Measurements from ENCODE around the gene MINDY4.

The MINDY4 gene

GRCh38 chr7:30842542-30843451 is 71.6 kb downstream of the MINDY4 start:
- H3K36me3 ChIP-seq (ENCODE audit: insufficient read depth, low read length) = no peaks in the 10 kb centered on the region

GRCh38 chr7:30843741-30844482 is 72.7 kb downstream of the MINDY4 start:
- Histone ChIP-seq H3K27me3 (ENCODE audit: insufficient read depth, low read length) (no peaks in the 10 kb centered on the region), H3K4me3 (ENCODE audit: low read length) (no peak overlapping the region), H3K4me1 (ENCODE audit: insufficient read depth, low read length) (no peaks in the 10 kb centered on the region), H2AFZ (ENCODE audit: low read depth, low read length) (no peak overlapping the region), H3K36me3 (ENCODE audit: insufficient read depth, low read length) (no peaks in the 10 kb centered on the region), H3K9me3 (ENCODE audit: low read length) (no peaks in the 10 kb centered on the region)

More at GRCh38 chr7:30842542-30843451, 71.6 kb downstream of the MINDY4 start:
- Histone ChIP-seq H3K4me3 (ENCODE audit: low read length) (no peak overlapping the region), H3K9me3 (ENCODE audit: low read length) (no peaks in the 10 kb centered on the region), H3K27me3 (ENCODE audit: insufficient read depth, low read length) (no peaks in the 10 kb centered on the region), H2AFZ (ENCODE audit: low read depth, low read length) (no peak overlapping the region), H3K4me1 (ENCODE audit: insufficient read depth, low read length) (no peaks in the 10 kb centered on the region)

GRCh38 chr7:30844483-30844874 is 73.3 kb downstream of the MINDY4 start:
- no peaks in the 10 kb centered on the region for H3K36me3 ChIP-seq (ENCODE audit: insufficient read depth, low read length)
- H2AFZ ChIP-seq (ENCODE audit: low read depth, low read length) = no peak overlapping the region
- no peaks in the 10 kb centered on the region for H3K9me3 ChIP-seq (ENCODE audit: low read length)
- H3K4me1 ChIP-seq (ENCODE audit: insufficient read depth, low read length) = no peaks in the 10 kb centered on the region
- H3K4me3 ChIP-seq (ENCODE audit: low read length) = no peak overlapping the region
- no peaks in the 10 kb centered on the region for H3K27me3 ChIP-seq (ENCODE audit: insufficient read depth, low read length)

GRCh38 chr7:30844916-30845315 is 73.7 kb downstream of the MINDY4 start:
- no peaks in the 10 kb centered on the region for H3K9me3 ChIP-seq (ENCODE audit: low read length)
- H2AFZ ChIP-seq (ENCODE audit: low read depth, low read length) = no peak overlapping the region
- no peaks in the 10 kb centered on the region for H3K27me3 ChIP-seq (ENCODE audit: insufficient read depth, low read length)
- no peaks in the 10 kb centered on the region for H3K36me3 ChIP-seq (ENCODE audit: insufficient read depth, low read length)
- H3K4me1 ChIP-seq (ENCODE audit: insufficient read depth, low read length) = no peaks in the 10 kb centered on the region
- H3K4me3 ChIP-seq (ENCODE audit: low read length) = no peak overlapping the region

- Histone ChIP-seq H3K9me3 (ENCODE audit: low read length) (no peaks in the 10 kb centered on the region), H3K27me3 (ENCODE audit: insufficient read depth, low read length) (no peaks in the 10 kb centered on the region), H3K4me3 (ENCODE audit: low read length) (no peak overlapping the region), H3K36me3 (ENCODE audit: insufficient read depth, low read length) (no peaks in the 10 kb centered on the region), H2AFZ (ENCODE audit: low read depth, low read length) (no peak overlapping the region), H3K4me1 (ENCODE audit: insufficient read depth, low read length) (no peaks in the 10 kb centered on the region)
Measured at GRCh38 chr7:30845426-30846135, 74.4 kb downstream of the MINDY4 start.

- Histone ChIP-seq H3K27me3 (ENCODE audit: insufficient read depth, low read length) (no peaks in the 10 kb centered on the region), H3K4me3 (ENCODE audit: low read length) (no peak overlapping the region), H3K9me3 (ENCODE audit: low read length) (no peaks in the 10 kb centered on the region), H2AFZ (ENCODE audit: low read depth, low read length) (no peak overlapping the region), H3K4me1 (ENCODE audit: insufficient read depth, low read length) (no peaks in the 10 kb centered on the region), H3K36me3 (ENCODE audit: insufficient read depth, low read length) (peaks cover 2% of the 10 kb centered on the region)
Measured at GRCh38 chr7:30846378-30846777, 75.2 kb downstream of the MINDY4 start.

GRCh38 chr7:30848121-30848855 is 77.1 kb downstream of the MINDY4 start:
- Histone ChIP-seq H3K4me3 (ENCODE audit: low read length) (no peak overlapping the region), H2AFZ (ENCODE audit: low read depth, low read length) (no peak overlapping the region), H3K4me1 (ENCODE audit: insufficient read depth, low read length) (no peaks in the 10 kb centered on the region), H3K27me3 (ENCODE audit: insufficient read depth, low read length) (no peaks in the 10 kb centered on the region), H3K9me3 (ENCODE audit: low read length) (no peaks in the 10 kb centered on the region), H3K36me3 (ENCODE audit: insufficient read depth, low read length) (peaks cover 2% of the 10 kb centered on the region)

- Histone ChIP-seq H3K4me1 (ENCODE audit: insufficient read depth, low read length) (no peaks in the 10 kb centered on the region), H3K36me3 (ENCODE audit: insufficient read depth, low read length) (peaks cover 2% of the 10 kb centered on the region), H3K27me3 (ENCODE audit: insufficient read depth, low read length) (no peaks in the 10 kb centered on the region), H3K9me3 (ENCODE audit: low read length) (no peaks in the 10 kb centered on the region), H3K4me3 (ENCODE audit: low read length) (no peak overlapping the region), H2AFZ (ENCODE audit: low read depth, low read length) (no peak overlapping the region)
Measured at GRCh38 chr7:30849565-30849964, 78.3 kb downstream of the MINDY4 start.

GRCh38 chr7:30850426-30850825 is 79.2 kb downstream of the MINDY4 start:
- no peaks in the 10 kb centered on the region for H3K4me1 ChIP-seq (ENCODE audit: insufficient read depth, low read length)
- H3K36me3 ChIP-seq (ENCODE audit: insufficient read depth, low read length) = peaks cover 2% of the 10 kb centered on the region
- H3K27me3 ChIP-seq (ENCODE audit: insufficient read depth, low read length) = no peaks in the 10 kb centered on the region
- no peaks in the 10 kb centered on the region for H3K9me3 ChIP-seq (ENCODE audit: low read length)
- H3K4me3 ChIP-seq (ENCODE audit: low read length) = no peak overlapping the region
- no peak overlapping the region for H2AFZ ChIP-seq (ENCODE audit: low read depth, low read length)

- Histone ChIP-seq H2AFZ (ENCODE audit: low read depth, low read length) (no peak overlapping the region), H3K36me3 (ENCODE audit: insufficient read depth, low read length) (peaks cover 2% of the 10 kb centered on the region), H3K9me3 (ENCODE audit: low read length) (no peaks in the 10 kb centered on the region), H3K4me3 (ENCODE audit: low read length) (no peak overlapping the region), H3K27me3 (ENCODE audit: insufficient read depth, low read length) (no peaks in the 10 kb centered on the region), H3K4me1 (ENCODE audit: insufficient read depth, low read length) (no peaks in the 10 kb centered on the region)
Measured at GRCh38 chr7:30851651-30852307, 80.6 kb downstream of the MINDY4 start.

GRCh38 chr7:30852308-30852684 is 81.1 kb downstream of the MINDY4 start:
- Histone ChIP-seq H3K27me3 (ENCODE audit: insufficient read depth, low read length) (no peaks in the 10 kb centered on the region), H3K36me3 (ENCODE audit: insufficient read depth, low read length) (peaks cover 2% of the 10 kb centered on the region), H3K9me3 (ENCODE audit: low read length) (no peaks in the 10 kb centered on the region), H2AFZ (ENCODE audit: low read depth, low read length) (no peak overlapping the region), H3K4me3 (ENCODE audit: low read length) (no peak overlapping the region), H3K4me1 (ENCODE audit: insufficient read depth, low read length) (no peaks in the 10 kb centered on the region)

GRCh38 chr7:30852744-30853288 is 81.6 kb downstream of the MINDY4 start:
- no peak overlapping the region for H2AFZ ChIP-seq (ENCODE audit: low read depth, low read length)

More at GRCh38 chr7:30852744-30853288, 81.6 kb downstream of the MINDY4 start:
- H3K4me3 ChIP-seq (ENCODE audit: low read length) = no peak overlapping the region
- no peaks in the 10 kb centered on the region for H3K27me3 ChIP-seq (ENCODE audit: insufficient read depth, low read length)
- peaks cover 2% of the 10 kb centered on the region for H3K36me3 ChIP-seq (ENCODE audit: insufficient read depth, low read length)
- H3K4me1 ChIP-seq (ENCODE audit: insufficient read depth, low read length) = no peaks in the 10 kb centered on the region
- H3K9me3 ChIP-seq (ENCODE audit: low read length) = no peaks in the 10 kb centered on the region
